Fibroblast of lung (primary cell): ENCODE results near the gene CHEK2.
"Not testable (repeated sequence)": the region's sequence is repeated elsewhere in the genome, so short reads cannot be mapped to it uniquely, and the experiment has no call there.

ENCODE experiments used
- CTCF ChIP-seq, 2 donors: IDR thresholded peaks in 1 of 2; conservative IDR thresholded peaks in 1 of 2; 1 replicate in 1 of 2; 2 replicates in 1 of 2; pipeline ENCODE4 v1.5.1; 2011 to 2012; ENCODE audit warnings: low read length in 2 of 2, control low read depth in 1 of 2, inconsistent platforms in 1 of 2, low read depth in 1 of 2, mild to moderate bottlenecking in 1 of 2
- EZH2 ChIP-seq: IDR thresholded peaks from 2 replicates; pipeline ENCODE4 v1.5.1; 2012; ENCODE audit warnings: low read length, control low read depth, mild to moderate bottlenecking; ENCODE audit errors: missing control alignments

- not testable (repeated sequence) for TF ChIP-seq CTCF (conservative IDR thresholded peaks at IDR 0.05 in 1 of 2, IDR thresholded peaks at IDR 0.05 in 1 of 2; ENCODE audit: low read depth in 1 of 2, low read length in 2 of 2); EZH2
These were observed 48.4 kb downstream of the CHEK2 start for GRCh38 chr22:28693041-28693760.
